Measurements from ENCODE around the gene RAI1.

Gene RAI1

GRCh38 chr17:17815436-17816200, 134.4 kb downstream of the RAI1 start:
- TF ChIP-seq CTCF (IDR thresholded peaks at IDR 0.05; ENCODE audit: insufficient read depth, low read depth, low read length, missing control alignments): no peak
- DNase-seq (ENCODE audit: low read depth): no peak
- no peak overlapping the region for H3K4me3 ChIP-seq (ENCODE audit: low read depth, low read length)

DNA sequence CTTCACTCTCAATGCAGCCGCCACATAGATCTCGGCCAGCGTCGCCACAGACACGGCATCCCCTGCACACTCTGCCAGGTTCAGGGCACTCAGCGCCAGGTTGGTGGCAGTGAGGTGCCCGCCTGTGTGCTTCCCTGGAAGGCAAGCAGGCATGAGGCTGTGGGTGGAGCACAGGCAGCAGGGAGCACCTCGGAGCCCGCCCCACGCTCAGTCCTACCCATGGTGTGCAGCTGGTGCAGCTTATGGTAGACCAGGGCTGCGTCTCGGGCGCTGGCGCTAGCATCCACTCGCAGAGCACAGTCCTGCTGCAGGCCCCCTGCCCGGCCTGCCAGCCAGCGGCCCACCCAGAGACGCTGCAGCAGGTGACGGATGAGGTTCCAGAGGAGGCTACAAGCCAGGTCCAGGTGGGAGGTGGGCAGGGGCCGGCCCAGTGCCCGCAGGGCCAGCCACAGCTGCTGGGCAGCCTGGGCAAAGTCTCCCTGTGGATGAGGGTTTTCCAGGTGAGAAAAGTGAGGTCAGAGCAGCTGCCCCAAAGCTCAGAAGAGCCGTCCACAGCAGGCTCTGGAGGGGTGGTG, 135.1 kb downstream of the RAI1 start:
- no peak for TF ChIP-seq CTCF (IDR thresholded peaks at IDR 0.05; ENCODE audit: insufficient read depth, low read depth, low read length, missing control alignments)
- no peak overlapping the region for H3K4me3 ChIP-seq (ENCODE audit: low read depth, low read length)
- no peak for DNase-seq (ENCODE audit: low read depth)

GRCh38 chr17:17816831-17817551, 135.7 kb downstream of the RAI1 start:
- no peak for TF ChIP-seq CTCF (IDR thresholded peaks at IDR 0.05; ENCODE audit: insufficient read depth, low read depth, low read length, missing control alignments)
- DNase-seq (ENCODE audit: low read depth): no peak
- no peak overlapping the region for H3K4me3 ChIP-seq (ENCODE audit: low read depth, low read length)

GRCh38 chr17:17817552-17817947, 136.3 kb downstream of the RAI1 start:
- no peak for TF ChIP-seq CTCF (IDR thresholded peaks at IDR 0.05; ENCODE audit: insufficient read depth, low read depth, low read length, missing control alignments)
- no peak for DNase-seq (ENCODE audit: low read depth)
- H3K4me3 ChIP-seq (ENCODE audit: low read depth, low read length): no peak overlapping the region

- DNase-seq (ENCODE audit: low read depth): no peak
- no peak overlapping the region for H3K4me3 ChIP-seq (ENCODE audit: low read depth, low read length)
- TF ChIP-seq CTCF (IDR thresholded peaks at IDR 0.05; ENCODE audit: insufficient read depth, low read depth, low read length, missing control alignments): no peak
These were observed 136.8 kb downstream of the RAI1 start for GRCh38 chr17:17818088-17818526.

DNA sequence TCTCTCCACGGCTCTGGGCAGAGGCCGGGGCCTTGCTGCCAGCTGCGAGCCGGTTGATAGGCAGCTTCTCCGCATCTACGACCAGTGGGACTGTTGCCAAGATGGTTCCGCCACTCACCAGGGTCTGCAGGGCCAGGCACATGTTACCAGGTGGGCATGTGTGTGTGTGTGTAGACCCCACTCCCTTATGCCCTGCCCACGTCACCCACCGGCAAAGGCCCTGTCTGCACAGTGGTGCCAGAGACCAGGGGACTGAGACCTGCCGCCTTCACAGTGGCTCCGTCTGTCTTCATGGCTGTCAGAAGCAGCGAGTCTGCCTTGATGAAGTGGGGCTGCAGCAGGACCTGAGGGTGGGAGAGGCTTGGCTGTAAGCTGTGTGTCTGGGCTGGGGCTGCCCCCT, 137.9 kb downstream of the RAI1 start:
- TF ChIP-seq CTCF (IDR thresholded peaks at IDR 0.05; ENCODE audit: insufficient read depth, low read depth, low read length, missing control alignments): no peak
- H3K4me3 ChIP-seq (ENCODE audit: low read depth, low read length): no peak overlapping the region
- DNase-seq (ENCODE audit: low read depth): no peak

Measured in GM12865 (cell line).